CD4-positive, alpha-beta T cell treated with Interleukin-17A for 4 hours (primary cell): Measurements from ENCODE around the gene FAM222A.

Experiments
- DNase-seq: peaks from one replicate; pipeline ENCODE4 v3.0.0-alpha.2; 2020; ENCODE audit warnings: mixed read lengths

FAM222A gene

GRCh38 chr12:109726106-109726497 lies 12.5 kb downstream of the FAM222A start:
- no peak for DNase-seq

GRCh38 chr12:109726511-109727038 lies 12.9 kb downstream of the FAM222A start:
- DNase-seq, result no peak

DNA sequence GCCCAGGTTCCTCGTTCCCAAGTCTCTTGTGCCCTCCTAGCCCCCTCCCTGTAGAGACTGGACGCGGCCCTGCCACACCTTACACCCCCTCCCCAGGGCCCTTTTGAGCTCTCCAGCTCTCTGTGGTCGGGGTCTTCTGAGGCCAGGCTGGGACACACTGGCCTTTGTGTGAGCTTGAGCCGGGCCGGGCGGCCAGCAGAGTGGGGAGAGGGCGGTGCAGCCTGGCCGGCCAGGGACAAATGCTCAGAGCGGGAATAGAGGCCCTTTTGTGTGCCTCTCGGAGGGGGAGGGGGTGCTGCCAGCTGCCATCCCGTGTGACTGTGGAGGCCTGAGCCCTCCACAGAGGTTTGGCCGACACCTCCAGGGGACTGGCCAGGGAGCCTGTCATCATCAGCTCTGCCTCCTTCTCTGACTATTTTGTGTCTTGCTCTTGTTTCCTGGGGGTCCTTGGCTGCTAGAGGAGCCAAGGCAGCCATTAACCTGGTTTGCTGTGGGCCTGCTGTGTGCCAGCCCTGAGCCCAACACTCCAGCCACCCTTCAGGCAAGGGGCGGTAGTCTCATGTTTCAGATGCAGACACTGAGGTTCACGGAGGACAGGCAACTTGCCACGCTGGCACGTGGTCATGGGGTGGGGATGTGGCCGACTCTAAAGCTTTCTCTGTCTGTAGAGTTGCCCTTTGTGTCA lies 13.6 kb downstream of the FAM222A start:
- no peak for DNase-seq

DNA sequence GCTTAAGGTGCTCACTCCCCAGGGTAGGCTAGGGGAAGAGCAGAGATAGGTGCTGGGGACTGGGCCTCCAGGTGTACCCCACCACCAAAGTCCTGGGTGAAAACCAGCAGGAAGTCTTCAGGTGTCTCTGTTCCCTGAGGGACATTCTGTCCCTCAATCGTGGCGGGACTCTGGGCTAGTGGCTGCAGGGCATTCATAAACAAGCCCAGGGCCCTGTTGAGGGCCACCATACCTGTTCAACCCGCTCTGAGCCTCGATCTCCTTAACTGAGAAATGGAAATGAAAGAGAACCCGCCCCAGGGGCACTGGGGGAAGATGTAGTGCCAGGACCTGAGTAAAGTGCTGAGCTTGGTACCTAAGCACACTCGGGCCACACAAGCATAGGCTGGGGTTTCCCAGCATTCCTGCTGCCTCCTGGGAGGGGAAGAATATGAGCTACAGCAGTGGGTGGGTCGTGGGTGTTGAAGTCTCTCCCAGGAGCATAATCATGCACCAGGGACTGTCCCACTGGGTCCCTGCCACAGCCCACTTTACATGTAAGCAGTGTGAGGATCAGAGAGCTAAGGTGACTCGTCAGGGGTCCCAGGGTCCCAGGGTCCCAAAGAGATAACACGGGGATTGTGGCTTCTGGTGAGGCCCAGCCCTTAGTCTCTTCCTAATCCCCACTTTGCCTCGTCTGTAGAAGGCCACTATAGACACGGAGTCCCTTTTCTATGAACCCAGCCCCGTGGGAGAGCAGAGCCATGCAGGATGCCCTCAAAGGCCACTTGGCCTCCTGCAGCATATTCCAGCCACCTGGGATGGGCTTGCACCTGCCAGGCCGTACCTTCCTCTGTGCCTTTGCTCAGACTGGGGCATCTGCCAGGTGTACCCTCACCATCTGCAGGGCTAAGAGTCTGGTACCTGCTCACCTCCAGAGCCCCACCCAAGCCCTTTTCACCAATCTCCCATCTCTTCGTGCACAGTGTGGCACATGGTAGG lies 14.4 kb downstream of the FAM222A start:
- no peak for DNase-seq

DNA sequence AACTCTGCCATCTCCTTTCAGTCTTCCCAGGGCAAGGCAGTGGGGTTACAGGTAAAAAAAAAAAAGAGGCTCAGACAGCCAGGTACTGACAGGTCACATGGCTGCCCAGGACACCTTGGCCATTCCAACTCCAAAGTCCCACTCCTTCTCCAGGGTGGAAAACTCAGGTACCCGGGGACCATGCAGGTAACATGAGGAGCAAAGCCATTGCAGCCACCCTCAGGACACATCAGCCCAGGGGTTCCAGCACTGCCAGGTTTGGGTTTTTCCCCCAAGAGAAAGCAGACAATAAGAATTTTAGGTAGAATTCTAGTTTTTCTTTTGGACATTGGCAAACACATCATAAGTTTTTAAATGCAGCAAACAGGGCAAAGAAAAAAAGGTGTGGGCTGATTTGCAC lies 15.3 kb downstream of the FAM222A start:
- DNase-seq, result no peak

GRCh38 chr12:109729371-109729781 lies 15.8 kb downstream of the FAM222A start:
- no peak for DNase-seq

- no peak for DNase-seq
Measured at GRCh38 chr12:109729801-109730200, 16.2 kb downstream of the FAM222A start.

- no peak for DNase-seq
Measured at GRCh38 chr12:109730306-109731145, 16.9 kb downstream of the FAM222A start.

- no peak for DNase-seq
Measured at GRCh38 chr12:109731231-109731731, 17.7 kb downstream of the FAM222A start.

GRCh38 chr12:109731806-109732205 lies 18.2 kb downstream of the FAM222A start:
- DNase-seq, result no peak

- no peak for DNase-seq
Measured at GRCh38 chr12:109732321-109733305, 19.0 kb downstream of the FAM222A start.

DNA sequence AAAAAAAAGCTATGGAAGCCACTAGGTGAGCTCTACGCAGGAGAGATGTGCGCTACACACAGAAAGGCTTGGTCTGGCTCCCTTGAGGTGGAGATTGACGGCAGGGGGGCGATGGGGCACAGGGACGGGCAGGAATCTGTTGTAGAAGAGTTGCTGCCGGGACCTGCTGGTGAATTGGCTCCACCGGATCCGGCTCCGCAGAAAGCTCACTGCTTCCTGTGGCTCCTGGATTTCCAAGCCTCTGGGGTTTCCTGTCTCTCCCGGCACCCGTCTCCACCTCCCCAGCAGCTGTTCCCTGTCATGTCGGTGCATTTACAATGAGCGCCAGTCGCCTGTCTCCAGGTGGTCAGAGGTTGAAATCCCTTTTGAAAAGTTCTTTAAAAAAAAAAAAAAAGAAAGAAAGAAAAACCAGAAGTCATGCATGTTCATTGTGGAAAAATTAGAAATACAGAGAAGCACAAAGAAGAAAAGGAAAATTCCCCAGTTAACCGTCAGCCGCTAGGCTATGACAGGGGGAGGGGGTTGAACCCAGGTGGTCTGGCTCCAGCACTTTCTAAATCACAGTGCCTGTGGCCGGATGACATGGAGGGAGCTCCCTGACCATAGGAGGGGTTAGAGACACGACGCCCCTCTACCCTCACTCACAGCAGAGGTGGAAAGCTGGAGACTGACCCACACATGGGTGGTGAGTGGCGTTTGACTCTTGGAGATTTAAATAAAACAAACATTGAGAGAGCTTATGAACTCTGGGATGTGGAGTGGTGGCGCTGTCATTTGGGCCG lies 20.8 kb downstream of the FAM222A start:
- no peak for DNase-seq

- no peak for DNase-seq
Measured at GRCh38 chr12:109735051-109735521, 21.5 kb downstream of the FAM222A start.

DNA sequence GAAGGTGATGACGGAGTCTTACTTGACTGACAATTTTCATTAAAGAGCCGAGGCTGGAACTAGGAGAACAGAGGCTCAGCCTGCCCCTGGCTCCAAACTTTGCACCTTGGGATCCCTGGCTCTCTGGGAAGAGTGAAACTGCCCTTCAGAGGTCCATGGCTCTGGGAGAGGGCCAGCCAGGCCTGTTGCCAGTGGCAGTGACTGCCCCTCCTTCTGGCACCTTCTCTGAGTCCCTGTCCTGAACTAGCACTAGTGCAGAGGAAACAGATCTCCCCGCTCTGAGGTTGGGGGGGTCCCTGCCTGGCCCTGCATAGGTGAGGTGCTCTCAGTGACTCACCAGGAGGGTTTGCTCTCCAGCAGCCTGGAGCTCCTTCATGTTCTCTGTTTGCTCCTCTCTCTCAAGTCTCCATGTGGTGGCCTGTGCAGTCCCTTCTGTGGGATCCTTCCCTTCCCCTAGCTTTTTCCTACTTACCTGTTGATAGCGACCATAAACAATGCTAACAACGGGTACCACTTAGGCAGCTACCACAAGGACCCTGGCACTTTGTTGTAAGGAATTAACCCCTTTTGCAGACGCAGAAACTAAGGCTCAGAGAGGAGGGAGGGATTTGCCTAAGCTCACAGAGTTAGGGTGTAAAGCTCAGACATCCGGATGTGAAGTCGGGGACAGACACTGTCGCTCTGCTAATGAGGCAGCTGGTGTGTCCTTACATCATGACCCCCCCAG lies 22.4 kb downstream of the FAM222A start:
- DNase-seq, result no peak

DNA sequence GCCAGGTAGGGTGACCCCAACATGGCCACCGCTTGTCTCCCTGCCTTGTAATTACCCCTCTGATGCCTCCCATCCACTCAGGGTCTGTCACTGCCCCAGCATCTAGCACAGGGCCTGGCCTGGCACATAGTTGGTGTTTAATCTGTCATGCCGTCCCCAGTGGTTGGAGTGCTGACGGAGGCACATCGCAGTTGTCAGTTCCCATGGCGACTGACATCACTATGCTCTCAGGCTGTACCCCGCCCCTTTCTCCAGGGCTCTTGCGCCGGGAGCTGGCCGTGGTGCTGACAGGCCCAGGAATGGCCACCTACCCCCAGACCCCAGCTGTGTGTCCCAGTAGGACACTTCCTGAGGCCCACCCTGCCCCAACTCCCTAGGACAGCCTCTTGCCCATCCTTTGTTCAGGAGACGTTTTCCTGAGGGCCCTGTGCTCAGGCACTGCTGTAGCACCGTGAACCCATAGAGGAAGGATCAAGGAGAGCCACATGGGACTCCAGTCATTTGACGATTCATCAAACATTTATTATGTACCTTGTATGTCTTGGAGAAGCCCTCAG lies 23.0 kb downstream of the FAM222A start:
- DNase-seq, result no peak

GRCh38 chr12:109737126-109737525 lies 23.5 kb downstream of the FAM222A start:
- DNase-seq, result no peak

DNA sequence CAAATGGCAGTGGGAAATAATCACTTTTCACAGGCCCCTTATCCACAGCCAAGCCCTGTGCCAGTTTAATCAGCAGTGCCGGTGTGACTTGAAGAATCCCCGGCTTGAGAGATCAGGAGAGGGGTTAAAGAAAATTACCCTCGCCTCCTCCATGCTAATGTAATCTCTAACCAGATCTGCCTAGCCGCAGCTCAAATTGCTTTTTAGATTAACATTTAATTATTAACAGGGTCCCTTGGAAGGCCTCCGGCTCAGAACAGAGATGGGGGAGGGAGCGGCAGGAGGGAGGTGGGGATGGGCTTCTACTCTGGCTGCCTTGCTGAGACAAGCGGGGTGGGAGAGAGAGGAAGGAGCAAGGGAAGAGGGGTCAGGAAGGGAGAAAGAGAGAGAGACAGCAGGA lies 24.0 kb downstream of the FAM222A start:
- no peak for DNase-seq

GRCh38 chr12:109738209-109738608 lies 24.6 kb downstream of the FAM222A start:
- DNase-seq, result no peak
